HepG2 (cell line): Measurements from ENCODE around the gene PKMYT1. TPM values are rescaled to one million over a fixed set of nuclear protein-coding genes. Genes with fewer than 3 reads are reported as not detected.

Experiments
- ARID5B ChIP-seq: IDR thresholded peaks from 2 replicates; pipeline ENCODE4 v1.4.0; 2020; ENCODE audit warnings: mild to moderate bottlenecking, missing genetic modification reagents
- CHD2 ChIP-seq: IDR thresholded peaks from 2 replicates; pipeline ENCODE4 v1.6.1; 2011; ENCODE audit warnings: low read depth, low read length, improper control_type of control experiment
- FUBP1 ChIP-seq: sonication (generic); formaldehyde crosslinking; IDR thresholded peaks from 2 replicates; pipeline ENCODE4 v1.5.1; 2020; ENCODE audit warnings: missing genetic modification reagents, mild to moderate bottlenecking, borderline replicate concordance
- MATR3 ChIP-seq: sonication (generic); formaldehyde crosslinking; IDR thresholded peaks from 2 replicates; pipeline ENCODE4 v1.4.0; 2020; ENCODE audit warnings: missing genetic modification reagents
- MLLT10 ChIP-seq: sonication (generic); formaldehyde crosslinking; IDR thresholded peaks from 2 replicates; pipeline ENCODE4 v1.4.0; 2020; ENCODE audit warnings: missing genetic modification reagents
- NFE2L2 ChIP-seq: fragments of 150-350 bp; IDR thresholded peaks from 2 replicates; pipeline ENCODE4 v1.6.1; 2014; ENCODE audit warnings: low read length
- PITX1 ChIP-seq: sonication (generic); formaldehyde crosslinking; IDR thresholded peaks from 2 replicates; pipeline ENCODE4 v1.5.1; 2020; ENCODE audit warnings: mild to moderate bottlenecking, missing genetic modification reagents
- SKIL ChIP-seq: sonication (generic); formaldehyde crosslinking; IDR thresholded peaks from 2 replicates; pipeline ENCODE4 v1.8.0; 2022; ENCODE audit warnings: missing genetic modification reagents, mild to moderate bottlenecking, moderate library complexity, borderline replicate concordance
- SP5 ChIP-seq: IDR thresholded peaks from 2 replicates; pipeline ENCODE4 v1.6.1; 2016; ENCODE audit warnings: low read depth, borderline replicate concordance
- STAT5B ChIP-seq: sonication (generic); formaldehyde crosslinking; IDR thresholded peaks from 2 replicates; pipeline ENCODE4 v1.4.0; 2020; ENCODE audit warnings: missing genetic modification reagents
- TEF ChIP-seq: sonication (generic); formaldehyde crosslinking; IDR thresholded peaks from 2 replicates; pipeline ENCODE4 v1.5.0; 2020; ENCODE audit warnings: missing genetic modification reagents
- TRIM22 ChIP-seq: fragments of 450-650 bp; IDR thresholded peaks from 2 replicates; pipeline ENCODE4 v1.6.1; 2017
- XBP1 ChIP-seq: sonication (generic); formaldehyde crosslinking; IDR thresholded peaks from 2 replicates; pipeline ENCODE4 v1.5.0; 2020; ENCODE audit warnings: missing genetic modification reagents
- ZFAT ChIP-seq: sonication (generic); formaldehyde crosslinking; conservative IDR thresholded peaks from 2 replicates; pipeline ENCODE4 v1.8.1; 2023; ENCODE audit warnings: missing genetic modification reagents, inconsistent platforms
- ZNF282 ChIP-seq: fragments of 450-650 bp; IDR thresholded peaks from 2 replicates; pipeline ENCODE4 v1.6.1; 2018; ENCODE audit not compliant: partially characterized antibody
- ZNF343 ChIP-seq: sonication (generic); formaldehyde crosslinking; IDR thresholded peaks from 2 replicates; pipeline ENCODE4 v1.4.0; 2020; ENCODE audit warnings: mild to moderate bottlenecking, missing genetic modification reagents
- ZNF501 ChIP-seq: sonication (generic); formaldehyde crosslinking; IDR thresholded peaks from 2 replicates; pipeline ENCODE4 v1.5.1; 2020; ENCODE audit warnings: mild to moderate bottlenecking, moderate library complexity, missing genetic modification reagents
- ZNF563 ChIP-seq: sonication (generic); formaldehyde crosslinking; IDR thresholded peaks from 2 replicates; pipeline ENCODE4 v1.8.0; 2022; ENCODE audit warnings: mild to moderate bottlenecking, moderate library complexity, missing genetic modification reagents
- ZNF614 ChIP-seq: IDR thresholded peaks from 2 replicates; pipeline ENCODE4 v1.6.1; 2018; ENCODE audit warnings: missing biosample characterization, missing genetic modification reagents, inconsistent platforms, borderline replicate concordance
- ZNF776 ChIP-seq: sonication (generic); formaldehyde crosslinking; IDR thresholded peaks from 2 replicates; pipeline ENCODE4 v1.4.0; 2020; ENCODE audit warnings: mild to moderate bottlenecking, missing genetic modification reagents
- polyA plus RNA-seq, 8 experiments: library from polyadenylated mRNA; depleted of rRNA in 3 of 8; stranded (reverse) in 7 of 8; unstranded in 1 of 8; fragments of >200 nt; fragmentation: Illumina TruSeq in 4 of 8; extraction: Trizol in 4 of 8; gene quantifications; 2 replicates each; pipeline versions ENCODE4 v1.2.1 to v1.2.3, GENCODE V29; 2011 to 2016; ENCODE audit warnings: low read depth in 4 of 8, missing spikeins in 1 of 8, mixed read lengths in 1 of 8; ENCODE audit not compliant: insufficient read depth in 1 of 8
- total RNA-seq, 5 experiments: library from RNA; depleted of rRNA; stranded (reverse); fragments of >200 nt; fragmentation: Illumina TruSeq; extraction: Trizol; gene quantifications; 2 replicates each; pipeline ENCODE4 v1.2.3, GENCODE V29; 2016; ENCODE audit warnings: low read depth in 1 of 5

The PKMYT1 gene
- total and polyA plus RNA-seq, 2 of the 13 experiments (the other 11 are each of a cell fraction or from before 2014, with no cell fraction given) = 7.0 to 27.8 TPM

- TF ChIP-seq SKIL (CRISPR knock-in tag) (0 out of 2 replicates have a peak, but pooled peaks have one; percentile 74), ZNF343 (CRISPR knock-in tag) (peak; percentile 92), PITX1 (CRISPR knock-in tag) (peak; percentile 90), ZNF614 (CRISPR knock-in tag) (peak; percentile 91; the same call in 1 of the 2 replicates), ZNF776 (CRISPR knock-in tag) (peak; percentile 87; the same call in 1 of the 2 replicates), ZNF282 (no peak), ZFAT (CRISPR knock-in tag) (no peak), CHD2 (no peak), XBP1 (0 out of 2 replicates have a peak, but pooled peaks have one; percentile 69), SP5 (CRISPR knock-in tag) (0 out of 2 replicates have a peak, but pooled peaks have one; percentile 63), FUBP1 (no peak), STAT5B (CRISPR knock-in tag) (peak; percentile 95), TEF (CRISPR knock-in tag) (peak; percentile 89; the same call in 1 of the 2 replicates), TRIM22 (no peak), MATR3 (CRISPR knock-in tag) (no peak), MLLT10 (CRISPR knock-in tag) (no peak), ARID5B (CRISPR knock-in tag) (peak; percentile 68), NFE2L2 (no peak), ZNF501 (CRISPR knock-in tag) (peak; percentile 94), ZNF563 (CRISPR knock-in tag) (peak; percentile 99)
Measured at GRCh38 chr16:2968738-2969544, 11.3 kb downstream of the PKMYT1 start, which contains the start of gene PAQR4 (continued).
